Measurements from ENCODE around the gene NET1. TPM values are rescaled to one million over a fixed set of nuclear protein-coding genes. Genes with fewer than 3 reads are reported as not detected.
"Not testable (repeated sequence)": the region's sequence is repeated elsewhere in the genome, so short reads cannot be mapped to it uniquely, and the experiment has no call there.

NET1 gene
- total RNA-seq, 1 donor from 2014 or later = 25.7 TPM

DNA sequence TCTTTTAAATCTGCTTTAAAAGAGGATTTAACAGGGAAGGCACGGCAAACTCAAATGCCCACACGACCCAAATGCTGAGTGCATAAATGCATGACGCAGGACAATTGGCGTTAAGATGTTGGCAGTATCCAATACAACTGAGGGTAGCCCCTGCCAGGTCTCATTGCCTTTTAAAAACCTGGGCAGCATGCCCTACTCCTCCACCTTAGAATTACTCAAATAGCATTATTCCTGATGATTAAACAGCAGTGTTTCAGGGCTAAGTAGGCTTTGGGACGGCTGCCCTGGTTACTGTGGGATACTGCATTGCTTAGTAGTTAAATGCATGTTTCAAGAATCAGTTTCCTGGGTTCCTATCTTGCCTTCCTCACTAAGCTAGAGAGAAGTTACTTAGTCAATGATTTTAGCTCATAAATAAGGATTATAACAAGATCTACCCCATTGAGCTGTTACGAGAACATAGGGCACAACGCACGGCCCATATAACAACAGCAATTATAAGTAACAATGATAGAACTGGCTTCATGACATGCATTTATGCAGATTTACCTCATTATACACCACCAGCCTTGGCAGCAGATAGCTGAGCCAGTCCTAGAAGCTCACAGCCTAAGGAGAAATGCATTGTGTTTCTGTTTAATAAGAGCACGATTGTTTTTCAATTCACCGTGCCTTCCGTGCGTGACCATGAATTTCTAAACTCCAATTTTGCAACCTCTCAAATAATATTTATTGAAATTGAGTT lies 15.6 kb upstream of the NET1 start:
- no peak for DNase-seq (ENCODE audit: extremely low read depth, low read depth, low spot score)

- no peak for DNase-seq (ENCODE audit: extremely low read depth, low read depth, low spot score)
Measured at GRCh38 chr10:5399332-5399731, 13.0 kb upstream of the NET1 start.

DNA sequence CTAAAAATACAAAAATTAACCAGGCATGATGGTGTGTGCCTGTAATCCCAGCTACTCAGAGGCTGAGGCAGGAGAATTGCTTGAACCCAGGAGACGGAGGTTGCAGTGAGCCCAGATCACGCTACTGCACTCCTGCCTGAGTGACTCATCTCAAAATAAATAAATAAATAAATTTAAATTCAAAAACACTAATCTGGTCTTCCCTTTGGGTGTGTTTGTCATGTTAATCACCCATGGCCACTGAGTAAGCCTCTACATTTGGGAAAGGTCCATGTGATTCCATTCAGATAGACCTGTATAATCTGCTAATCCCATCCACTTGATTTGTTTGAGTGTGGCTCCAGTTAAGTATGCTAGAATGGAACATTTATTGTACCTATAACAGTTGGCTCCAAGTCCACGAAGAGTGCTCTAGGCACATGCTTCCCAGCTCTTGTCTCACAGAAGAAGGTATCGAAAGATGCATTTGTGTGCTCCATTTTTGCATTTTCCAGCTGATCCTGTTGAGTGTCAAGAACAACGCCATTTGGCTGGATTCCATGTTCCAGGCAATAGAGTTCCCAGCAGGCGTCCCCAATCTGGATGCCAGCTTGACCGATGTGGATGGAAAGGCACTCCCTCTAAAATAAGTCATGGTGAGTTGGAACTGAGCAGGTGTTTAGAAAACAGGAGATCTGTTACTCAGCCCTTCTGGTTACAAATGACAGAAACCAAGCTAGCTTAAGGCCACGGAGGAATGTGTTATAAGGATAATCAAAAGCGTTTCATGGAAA lies 11.7 kb upstream of the NET1 start:
- no peak for DNase-seq (ENCODE audit: extremely low read depth, low read depth, low spot score)

DNA sequence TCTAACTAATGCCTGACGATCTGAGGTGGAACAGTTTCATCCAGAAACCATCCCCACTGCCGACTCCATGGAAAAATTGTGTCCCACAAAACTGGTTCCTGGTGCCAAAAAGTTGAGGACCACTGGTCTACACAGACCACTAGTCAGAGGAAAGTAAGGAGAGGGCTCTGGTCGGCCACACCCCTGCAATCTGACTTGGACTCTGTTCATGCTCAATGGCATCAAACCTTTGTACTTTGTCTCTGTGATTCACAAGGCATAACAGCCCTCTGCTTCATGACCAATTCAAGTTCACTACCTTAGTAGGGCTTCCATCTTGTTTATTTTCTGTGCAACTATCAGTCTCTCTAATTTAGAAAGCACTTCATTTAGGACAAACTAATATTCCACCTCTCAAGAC lies 9.6 kb upstream of the NET1 start:
- DNase-seq (ENCODE audit: extremely low read depth, low read depth, low spot score) = no peak

- no peak for DNase-seq (ENCODE audit: extremely low read depth, low read depth, low spot score)
Measured at GRCh38 chr10:5404208-5405041, 7.9 kb upstream of the NET1 start, which contains the start of gene TUBAL3. TSS of gene TUBAL3 (minus strand) at chr10:5404828. CDS start at chr10:5404792, 36 bp downstream.

- DNase-seq (ENCODE audit: extremely low read depth, low read depth, low spot score) = no peak
Measured at GRCh38 chr10:5406918-5407317, 5.4 kb upstream of the NET1 start.

DNA sequence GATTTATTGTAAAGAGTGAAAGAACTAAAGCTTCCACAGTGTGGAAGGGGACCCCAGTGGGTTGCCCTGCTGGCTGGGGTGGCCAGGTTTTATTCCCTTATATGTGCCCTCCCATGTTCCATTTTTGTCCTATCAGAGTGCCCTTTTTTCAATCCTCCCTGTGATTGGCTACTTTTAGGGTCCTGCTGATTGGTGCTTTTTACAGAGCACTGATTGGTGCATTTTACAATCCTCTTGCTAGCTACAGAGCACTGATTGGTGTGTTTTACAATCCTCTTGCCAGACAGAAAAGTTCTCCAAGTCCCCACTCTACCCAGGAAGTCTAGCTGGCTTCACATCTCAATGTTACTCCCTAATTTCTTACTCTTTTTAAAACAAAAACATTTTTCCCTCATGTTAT lies 1.6 kb upstream of the NET1 start:
- DNase-seq (ENCODE audit: extremely low read depth, low read depth, low spot score) = not testable (repeated sequence)

- no peak for DNase-seq (ENCODE audit: extremely low read depth, low read depth, low spot score)
Measured at GRCh38 chr10:5411941-5412276, 448 bp upstream of the NET1 start.

DNA sequence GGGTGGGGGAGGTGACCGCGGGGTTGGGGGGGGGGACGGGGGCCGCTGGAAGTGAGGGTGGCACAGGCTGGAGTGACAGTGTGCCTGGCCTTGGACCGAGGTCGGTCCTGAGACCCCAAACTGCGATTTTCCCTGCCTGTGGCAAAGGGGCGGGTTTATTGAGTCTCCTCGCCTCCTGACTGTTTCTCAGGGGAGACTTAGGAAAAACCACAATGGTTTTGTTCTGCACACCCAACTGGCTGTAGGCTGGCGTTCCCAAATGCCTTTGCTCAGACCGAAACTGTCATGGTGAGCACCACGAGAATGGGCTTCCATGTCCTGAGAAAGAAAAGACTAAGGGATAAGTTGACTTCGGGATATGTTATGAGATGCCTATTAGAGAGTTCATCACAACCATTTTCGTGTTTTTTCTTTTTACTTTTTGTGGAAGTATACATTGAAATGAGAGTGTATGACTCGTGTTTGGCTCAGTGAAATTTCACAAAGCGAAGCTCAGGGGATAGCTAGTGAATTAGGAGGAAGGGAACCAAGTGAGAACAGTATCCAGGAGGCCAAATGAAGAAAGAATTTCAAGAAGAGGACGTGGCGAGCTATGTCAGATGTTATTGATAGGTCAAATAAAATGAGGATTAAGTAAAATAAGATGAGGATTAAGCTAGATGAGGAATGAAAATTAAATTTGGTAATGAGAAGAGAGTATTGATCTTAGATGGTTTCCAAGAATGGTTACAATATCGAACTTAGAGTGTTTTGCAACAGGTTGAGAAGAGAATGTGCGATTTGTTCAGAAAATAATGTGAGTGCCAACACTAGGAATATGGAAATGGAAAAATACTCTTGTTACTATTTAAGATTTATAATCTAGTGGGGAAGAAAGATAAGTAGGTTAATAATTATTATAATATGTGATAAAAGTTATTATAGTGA lies 918 bp downstream of the NET1 start:
- DNase-seq (ENCODE audit: extremely low read depth, low read depth, low spot score) = no peak

DNA sequence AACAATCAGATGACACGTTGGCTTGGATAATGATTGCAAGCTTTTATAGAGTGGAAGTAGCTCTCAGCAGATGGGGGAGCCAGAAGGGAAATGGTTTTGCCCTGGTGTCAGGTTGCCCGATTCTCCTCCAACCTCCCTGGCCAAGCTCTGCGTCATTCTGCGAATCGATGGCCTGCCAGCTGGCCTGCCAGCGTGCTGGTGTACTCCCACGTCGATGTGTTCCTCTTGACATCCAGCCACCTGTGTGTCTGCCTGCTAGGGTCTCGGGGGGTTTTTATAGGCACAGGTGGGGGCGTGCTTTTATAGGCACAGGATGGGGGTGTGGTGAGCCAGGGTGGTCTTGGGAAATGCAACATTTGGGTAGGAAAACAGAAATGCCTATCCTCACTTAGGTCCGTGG lies 4.6 kb downstream of the NET1 start:
- no peak for DNase-seq (ENCODE audit: extremely low read depth, low read depth, low spot score)

GRCh38 chr10:5418584-5418983 lies 6.2 kb downstream of the NET1 start:
- no peak for DNase-seq (ENCODE audit: extremely low read depth, low read depth, low spot score)

DNA sequence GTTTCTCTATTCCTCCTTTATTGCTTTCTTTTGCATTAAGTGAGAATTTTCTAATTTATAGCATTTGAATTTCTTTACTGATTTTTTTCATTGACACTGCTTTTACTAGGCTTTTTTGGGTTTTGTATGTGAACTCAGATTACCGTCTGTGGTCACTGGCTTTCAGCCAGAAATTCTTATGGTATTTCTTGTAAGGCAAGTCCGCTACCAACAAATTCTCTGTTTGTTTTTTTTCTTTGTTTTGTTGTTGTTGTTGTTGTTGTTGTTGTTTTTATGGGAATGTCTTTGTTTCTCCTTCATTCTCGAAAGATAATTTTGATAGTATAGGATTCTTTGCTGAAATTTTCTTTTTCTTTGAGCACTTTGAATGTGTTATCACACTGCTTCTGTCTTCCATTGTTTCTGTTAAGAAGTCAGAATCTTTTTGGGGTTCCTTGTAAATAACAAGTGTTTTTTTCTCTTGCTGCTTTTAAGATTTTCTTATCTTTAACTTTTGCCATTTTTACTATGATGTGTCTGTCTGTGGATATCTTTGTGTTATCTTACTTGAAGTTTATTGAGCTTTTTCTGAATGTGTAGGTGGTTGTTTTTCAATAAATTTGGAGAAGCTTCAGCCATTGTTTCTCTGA lies 7.2 kb downstream of the NET1 start:
- DNase-seq (ENCODE audit: extremely low read depth, low read depth, low spot score) = no peak

GRCh38 chr10:5423771-5424170 lies 11.4 kb downstream of the NET1 start:
- DNase-seq (ENCODE audit: extremely low read depth, low read depth, low spot score) = no peak

DNA sequence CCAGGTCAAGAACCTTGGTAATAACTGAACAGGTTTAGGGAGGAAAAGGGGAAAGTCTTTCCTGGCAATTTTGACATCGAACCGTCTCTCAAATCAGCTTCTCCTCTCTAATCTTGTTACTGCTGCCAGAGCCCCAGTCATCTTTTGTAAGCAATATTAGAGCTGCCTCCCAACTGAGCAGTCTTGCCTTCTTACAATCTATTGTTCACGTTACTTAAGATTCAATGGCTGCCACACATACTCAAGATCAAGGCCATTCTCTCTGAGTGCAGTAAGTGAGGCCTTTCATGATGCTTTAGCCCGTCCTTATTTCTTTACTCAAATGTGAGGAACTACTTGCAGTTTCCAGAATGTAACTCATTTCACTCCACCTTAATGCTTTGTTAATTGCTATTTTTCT lies 12.4 kb downstream of the NET1 start:
- DNase-seq (ENCODE audit: extremely low read depth, low read depth, low spot score) = no peak

- no peak for DNase-seq (ENCODE audit: extremely low read depth, low read depth, low spot score)
Measured at GRCh38 chr10:5428133-5428532, 15.8 kb downstream of the NET1 start.

GRCh38 chr10:5433182-5433581 lies 20.8 kb downstream of the NET1 start:
- DNase-seq (ENCODE audit: extremely low read depth, low read depth, low spot score) = no peak

DNA sequence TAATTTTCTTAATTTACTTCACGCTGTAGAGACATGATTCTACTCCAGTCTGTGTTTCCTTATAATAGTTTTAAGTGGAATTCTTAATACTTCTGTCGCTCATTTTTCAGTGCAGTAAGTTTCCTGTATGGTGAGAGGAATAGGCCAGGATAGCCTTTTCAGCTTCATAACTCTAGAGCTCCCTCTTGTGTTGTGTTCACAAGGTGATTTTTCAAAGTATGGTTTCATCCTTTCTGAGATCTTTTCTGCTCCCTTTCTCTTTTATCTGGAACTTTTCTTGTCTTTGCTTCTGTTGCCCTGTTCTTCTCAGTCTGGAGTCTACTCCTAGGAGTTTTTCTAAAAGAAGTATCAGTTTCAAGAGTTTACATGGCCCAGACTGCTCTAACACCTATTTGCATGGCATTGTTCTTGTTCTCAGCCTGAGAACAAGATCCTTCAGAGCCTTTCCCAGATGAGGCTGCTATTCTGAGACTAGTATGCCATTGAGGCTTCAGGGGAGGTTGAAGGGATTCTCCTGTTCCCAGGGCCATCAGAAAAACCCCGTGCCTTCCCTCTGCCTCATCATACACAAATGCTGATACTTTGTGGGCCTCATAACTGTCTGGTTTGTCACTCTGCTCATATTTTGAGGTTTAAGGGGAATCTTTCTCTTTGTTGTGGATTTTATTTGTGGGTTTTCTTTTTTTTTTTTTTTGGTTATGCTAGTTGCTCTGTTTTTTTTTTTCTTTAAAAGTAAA lies 21.8 kb downstream of the NET1 start:
- no peak for DNase-seq (ENCODE audit: extremely low read depth, low read depth, low spot score)

DNA sequence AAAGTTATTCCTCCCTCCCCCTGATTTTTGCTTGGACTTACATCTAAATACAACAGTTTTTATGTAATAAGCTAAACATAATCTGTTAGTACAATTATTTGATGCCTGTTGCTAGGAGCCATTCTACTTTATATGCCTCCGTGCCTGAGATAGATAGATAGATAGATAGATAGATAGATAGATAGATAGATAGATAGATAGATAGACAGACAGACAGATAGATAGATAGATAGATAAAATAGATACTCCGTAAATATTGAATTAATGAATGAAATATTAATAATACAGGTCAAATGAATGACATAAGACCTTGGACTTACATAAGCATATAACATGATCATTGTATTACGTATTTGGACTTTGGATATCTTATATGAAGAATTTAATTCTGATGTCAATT lies 23.0 kb downstream of the NET1 start:
- no peak for DNase-seq (ENCODE audit: extremely low read depth, low read depth, low spot score)

DNA sequence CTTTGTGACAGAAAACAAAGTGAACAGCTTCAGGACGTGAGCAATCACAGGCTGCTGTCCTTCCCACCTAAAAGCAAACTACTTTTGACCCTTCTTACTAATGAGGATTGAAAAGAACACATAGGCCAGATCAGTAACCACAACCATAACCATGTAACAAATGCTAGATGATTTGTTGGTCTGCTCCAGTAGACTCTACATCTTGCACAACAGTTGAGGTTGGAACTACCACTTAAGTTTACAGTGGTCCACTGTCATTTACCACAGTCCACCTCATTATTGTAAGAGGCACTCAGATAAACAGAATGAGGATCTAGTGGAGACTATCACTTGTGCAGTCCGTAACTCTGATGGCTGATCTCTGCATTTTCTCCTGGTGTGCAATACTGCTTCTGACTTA lies 27.8 kb downstream of the NET1 start:
- no peak for DNase-seq (ENCODE audit: extremely low read depth, low read depth, low spot score)

Data from glomerular endothelial cell (primary cell).